Psoas muscle (tissue), 8 donors: ENCODE data around the gene PSMA4. TPM values are rescaled to one million over a fixed set of nuclear protein-coding genes. Genes with fewer than 3 reads are reported as not detected.

Source experiments
- ATAC-seq, 4 donors: fragments of 200-7000 bp; cut with Tn5 transposase; one replicate each; pipeline ENCODE4 v1.9.1; 2020; ENCODE audit warnings: moderate library complexity in 3 of 4, mild to moderate bottlenecking in 2 of 4
- DNase-seq, 2 donors: peaks; one replicate each; pipeline ENCODE4 v3.0.0-alpha.2; 2020
- H3K27ac ChIP-seq: fragments of 200-600 bp; one replicate; pipeline ENCODE4 v1.8.0; 2022
- H3K27me3 ChIP-seq, 3 donors: fragments of 200-600 bp in 1 of 3; one replicate each; pipeline versions ENCODE4 v1.6.1 to v1.8.0; 2013 to 2022; ENCODE audit warnings: low read length in 2 of 3, mild to moderate bottlenecking in 2 of 3, moderate library complexity in 1 of 3; ENCODE audit not compliant: insufficient read depth in 3 of 3
- H3K36me3 ChIP-seq, 2 donors: fragments of 200-600 bp in 1 of 2; one replicate each; pipeline versions ENCODE4 v1.6.1 to v1.8.0; 2013 to 2022; ENCODE audit warnings: low read depth in 1 of 2, mild to moderate bottlenecking in 1 of 2, moderate library complexity in 1 of 2; ENCODE audit not compliant: insufficient read depth in 1 of 2
- H3K4me1 ChIP-seq: fragments of 200-600 bp; one replicate; pipeline ENCODE4 v1.8.0; 2022
- H3K4me3 ChIP-seq: fragments of 200-600 bp; one replicate; pipeline ENCODE4 v1.8.0; 2022; ENCODE audit warnings: mild to moderate bottlenecking
- H3K9me3 ChIP-seq: fragments of 200-600 bp; one replicate; pipeline ENCODE4 v1.8.0; 2022
- CTCF ChIP-seq: fragments of 200-600 bp; IDR thresholded peaks from one replicate; pipeline ENCODE4 v1.8.0; 2022; ENCODE audit warnings: antibody characterized with exemption
- WGBS, 3 donors: extraction: QIAGEN DNeasy Blood & Tissue Kit; methylation state at CpG; one replicate each; pipeline versions ENCODE4 v1.1.6 to v1.1.7; 2013; 5-methylcytosine and 5-hydroxymethylcytosine counted together
- intact Hi-C, 2 donors: fragments of 100-400 bp; cut with DNase I; formaldehyde crosslinking; loops; one replicate each; pipeline versions ENCODE4 v1.11.0 to v1.14.2; 2022
- polyA plus RNA-seq, 3 donors: library from polyadenylated mRNA; stranded (reverse); fragments of 200-250 nt; gene quantifications; one replicate each; pipeline ENCODE4 v1.2.3, GENCODE V29; 2013
- total RNA-seq, 4 donors: library from RNA; stranded (reverse); fragmentation: NEBNext Ultra II Directional in 2 of 4; extraction: Animal tissue kit (Norgen Biotek cat#: 25700) in 2 of 4; gene quantifications; one replicate each; pipeline versions ENCODE4 v1.2.1 to v1.2.4, GENCODE V29; 2021 to 2023
- donor health status: healthy with polysubstance abuse.
- donor health status: DM: no; HTN: no; CAD: no; lungs with moderate emphysema.
- donor health status: Bipolar disorder and iron deficiency.
- donor health status: healthy.
- donor health status: DM: yes; HTN: yes; CAD: no.
- donor health status: DM: no; HTN: no; CAD: no.
- donor health status: DM: no; HTN: no; CAD: no.
- donor health status: DM: yes; HTN: yes; CAD: no.

PSMA4 gene
- total and polyA plus RNA-seq, 7 donors, result 94.3 to 487 (median 227) TPM

GRCh38 chr15:78561490-78561889 lies 21.2 kb downstream of the PSMA4 start:
- no peaks in the 10 kb centered on the region for H3K36me3 ChIP-seq
- ATAC-seq, result no peak
- H3K27me3 ChIP-seq, result no peaks in the 10 kb centered on the region
- peaks cover 8% of the 10 kb centered on the region for H3K4me1 ChIP-seq
- no peak overlapping the region for H3K27ac ChIP-seq
- no peak for DNase-seq
- H3K9me3 ChIP-seq, result no peaks in the 10 kb centered on the region
- WGBS, 3 donors, result 83 to 91% (median 91%) methylated on average over 5 of the region's 5 CpGs
- intact Hi-C loops, result no loop called here
- no peak for TF ChIP-seq CTCF
- H3K4me3 ChIP-seq, result no peak overlapping the region

- WGBS, 3 donors, result 94 to 100% (median 98%) methylated on average over 2 of the region's 2 CpGs
- Histone ChIP-seq H3K4me1 (peaks cover 9% of the 10 kb centered on the region), H3K27me3 (no peaks in the 10 kb centered on the region), H3K9me3 (no peaks in the 10 kb centered on the region), H3K36me3 (no peaks in the 10 kb centered on the region), H3K27ac (no peak overlapping the region), H3K4me3 (no peak overlapping the region)
- no peak for TF ChIP-seq CTCF
- intact Hi-C loops, result no loop called here
- no peak for ATAC-seq
- no peak for DNase-seq
These were observed 22.8 kb downstream of the PSMA4 start for GRCh38 chr15:78563092-78563491.

GRCh38 chr15:78564743-78565096 lies 24.5 kb downstream of the PSMA4 start:
- no peaks in the 10 kb centered on the region for H3K36me3 ChIP-seq
- 72 to 85% (median 82%) methylated on average over 11 of the region's 11 CpGs for WGBS, 3 donors
- DNase-seq (no peak), ATAC-seq (no peak)
- no peaks in the 10 kb centered on the region for H3K9me3 ChIP-seq
- no peak overlapping the region for H3K27ac ChIP-seq
- no peaks in the 10 kb centered on the region for H3K27me3 ChIP-seq
- intact Hi-C loops, result no loop called here
- H3K4me3 ChIP-seq, result peak overlapping the region; percentile 72
- TF ChIP-seq CTCF, result no peak
- peaks cover 9% of the 10 kb centered on the region for H3K4me1 ChIP-seq

- no peak for TF ChIP-seq CTCF
- intact Hi-C loops, result no loop called here
- Histone ChIP-seq H3K4me3 (peak within 1 kb of the TSS; percentile 72), H3K9me3 (no peaks in the 10 kb centered on the region), H3K27ac (no peak within 1 kb of the TSS), H3K36me3 (no peaks in the 10 kb centered on the region), H3K4me1 (peaks cover 9% of the 10 kb centered on the region), H3K27me3 (no peaks in the 10 kb centered on the region)
- DNase-seq (peak; percentile 69 to 92), ATAC-seq (peak; percentile 72 to 97 (median 86))
- WGBS, 3 donors, result 1 to 2% (median 2%) methylated on average over 59 to 75 of the region's 75 CpGs
These were observed 25.1 kb downstream of the PSMA4 start, which contains the start of gene CHRNA5 for GRCh38 chr15:78565097-78565950. Gene CHRNA5, plus strand, starts transcription at chr15:78565520. Its CDS starts 200 bp downstream, at chr15:78565720.
